Kidney (tissue), 14 donors: Measurements from ENCODE around the gene NPAT. TPM values are rescaled to one million over a fixed set of nuclear protein-coding genes. Genes with fewer than 3 reads are reported as not detected.

ENCODE experiments used
- DNase-seq, 5 donors: peaks; one replicate each; pipeline ENCODE4 v3.0.0-alpha.2; 2013 to 2020
- FAIRE-seq: peaks from 2 replicates; lab custom pipeline; 2012; peaks lifted over from hg19 to GRCh38; lab: Jason Lieb, UNC
- H3K27ac ChIP-seq, 2 donors: one replicate each; pipeline ENCODE4 v1.7.0; 2013; ENCODE audit warnings: low read depth in 2 of 2, low read length in 2 of 2, inconsistent platforms in 1 of 2
- H3K27me3 ChIP-seq: one replicate; pipeline ENCODE4 v1.7.1; 2013; ENCODE audit warnings: low read length, inconsistent platforms; ENCODE audit not compliant: control insufficient read depth, insufficient read depth
- H3K36me3 ChIP-seq, 3 donors: one replicate each; pipeline versions ENCODE4 v1.7.0 to v1.7.1; 2013; ENCODE audit warnings: low read length in 3 of 3, control low read depth in 1 of 3, inconsistent platforms in 1 of 3; ENCODE audit not compliant: insufficient read depth in 3 of 3, control insufficient read depth in 2 of 3
- H3K4me1 ChIP-seq, 3 donors: one replicate each; pipeline versions ENCODE4 v1.7.0 to v1.7.1; 2013; ENCODE audit warnings: low read length in 3 of 3, inconsistent platforms in 1 of 3, low read depth in 1 of 3; ENCODE audit not compliant: control insufficient read depth in 2 of 3, insufficient read depth in 2 of 3
- H3K4me3 ChIP-seq, 3 donors: one replicate each; pipeline versions ENCODE4 v1.7.0 to v1.8.1; 2013; ENCODE audit warnings: low read length in 3 of 3, control low read depth in 1 of 3, inconsistent platforms in 1 of 3
- H3K9ac ChIP-seq, 3 donors: one replicate each; pipeline versions ENCODE4 v1.7.0 to v1.7.1; 2013; ENCODE audit warnings: low read length in 3 of 3, control low read depth in 1 of 3, inconsistent platforms in 1 of 3
- H3K9me3 ChIP-seq, 3 donors: one replicate each; pipeline versions ENCODE4 v1.7.0 to v1.7.1; 2013; ENCODE audit warnings: low read length in 3 of 3, control low read depth in 1 of 3, inconsistent platforms in 1 of 3; ENCODE audit not compliant: control insufficient read depth in 2 of 3, insufficient read depth in 1 of 3
- CTCF ChIP-seq: IDR thresholded peaks from 3 replicates; pipeline ENCODE4 v1.5.1; 2012; ENCODE audit warnings: mild to moderate bottlenecking, moderate library complexity, borderline replicate concordance; ENCODE audit not compliant: insufficient read depth; ENCODE audit errors: extremely low read depth
- intact Hi-C: fragments of 100-400 bp; cut with DNase I; formaldehyde crosslinking; loops from one replicate; pipeline ENCODE4 v1.11.1; 2022
- polyA plus RNA-seq: library from polyadenylated mRNA; stranded (reverse); fragments of 350-450 nt; fragmentation: Illumina TruSeq; extraction: RNeasy Lipid Tissue Mini Kit (QIAGEN cat#74804); gene quantifications from one replicate; pipeline ENCODE4 v1.2.3, GENCODE V29; 2014; ENCODE audit warnings: low read depth, low replicate concordance; ENCODE audit not compliant: insufficient read depth
- total RNA-seq: library from RNA; stranded (reverse); fragmentation: NEBNext Ultra II Directional; extraction: Animal tissue kit (Norgen Biotek cat#: 25700); gene quantifications from one replicate; pipeline ENCODE4 v1.2.1, GENCODE V29; 2021
- donor health status: control.
- donor health status: control.
- donor health status: control.
- donor health status: control.
- donor health status: control.
- donor health status: DM: yes; HTN: yes; CAD: no.
- donor health status: Normal renal cell carcinoma (clear cell type).

The NPAT gene
- total and polyA plus RNA-seq, 2 donors from 2014 or later = 2.5 to 17.6 TPM

GRCh38 chr11:108198833-108199232, 23.6 kb downstream of the NPAT start:
- no peak overlapping the region for H3K4me3 ChIP-seq
- no peak overlapping the region for H3K9ac ChIP-seq

GRCh38 chr11:108197351-108197750, 25.1 kb downstream of the NPAT start:
- Histone ChIP-seq H3K9me3 (no peaks in the 10 kb centered on the region), H3K4me1 (peaks cover 0 to 8% (median 0%) of the 10 kb centered on the region in 3 donors), H3K4me3 (no peak overlapping the region), H3K27me3 (no peaks in the 10 kb centered on the region), H3K9ac (no peak overlapping the region), H3K36me3 (peaks cover 0 to 2% (median 0%) of the 10 kb centered on the region in 3 donors), H3K27ac (no peak overlapping the region)
- TF ChIP-seq CTCF = no peak
- FAIRE-seq = no peak
- intact Hi-C loops = no loop called here
- DNase-seq = no peak

More at GRCh38 chr11:108198833-108199232, 23.6 kb downstream of the NPAT start:
- H3K9me3 ChIP-seq = no peaks in the 10 kb centered on the region
- peaks cover 0 to 1% (median 0%) of the 10 kb centered on the region in 3 donors for H3K36me3 ChIP-seq
- intact Hi-C loops = no loop called here
- no peaks in the 10 kb centered on the region for H3K27me3 ChIP-seq
- FAIRE-seq (no peak), DNase-seq (peak in 1 of 5 donors; percentile 66)
- no peak overlapping the region for H3K27ac ChIP-seq
- no peak for TF ChIP-seq CTCF
- peaks cover 0 to 8% (median 0%) of the 10 kb centered on the region in 3 donors for H3K4me1 ChIP-seq

- DNase-seq (no peak), FAIRE-seq (no peak)
- no peak for TF ChIP-seq CTCF
- Histone ChIP-seq H3K4me3 (no peak overlapping the region), H3K9me3 (no peaks in the 10 kb centered on the region), H3K27me3 (no peaks in the 10 kb centered on the region), H3K4me1 (peaks cover 0 to 8% (median 0%) of the 10 kb centered on the region in 3 donors), H3K9ac (no peak overlapping the region), H3K27ac (no peak overlapping the region), H3K36me3 (peaks cover 0 to 6% (median 0%) of the 10 kb centered on the region in 3 donors)
- intact Hi-C loops = no loop called here
These were observed 25.5 kb downstream of the NPAT start for GRCh38 chr11:108196901-108197300.

GRCh38 chr11:108193725-108194124, 28.7 kb downstream of the NPAT start:
- intact Hi-C loops = no loop called here

More at GRCh38 chr11:108193725-108194124, 28.7 kb downstream of the NPAT start:
- TF ChIP-seq CTCF = no peak
- no peak overlapping the region for H3K27ac ChIP-seq
- no peak for DNase-seq
- no peaks in the 10 kb centered on the region for H3K27me3 ChIP-seq
- H3K4me3 ChIP-seq = no peak overlapping the region
- no peak for FAIRE-seq
- H3K36me3 ChIP-seq = peaks cover 0 to 13% (median 4%) of the 10 kb centered on the region in 3 donors
- peaks cover 0 to 8% (median 0%) of the 10 kb centered on the region in 3 donors for H3K4me1 ChIP-seq
- no peak overlapping the region for H3K9ac ChIP-seq
- H3K9me3 ChIP-seq = no peaks in the 10 kb centered on the region
